CD4-positive, alpha-beta memory T cell (primary cell): Measurements from ENCODE around the gene CFAP107. TPM values are rescaled to one million over a fixed set of nuclear protein-coding genes. Genes with fewer than 3 reads are reported as not detected.
"Not testable (repeated sequence)": the region's sequence is repeated elsewhere in the genome, so short reads cannot be mapped to it uniquely, and the experiment has no call there.

Experiments used
- CTCF ChIA-PET: fragments of 350-600 bp; sonication (Branson Sonifier 250); formaldehyde crosslinking; loops from one replicate; lab custom pipeline; 2021; ENCODE audit warnings: inconsistent platforms; ENCODE audit not compliant: partially characterized antibody; lab: Charles Lee
- POLR2A ChIA-PET: fragments of 350-600 bp; sonication (Branson Sonifier 250); formaldehyde crosslinking; loops from one replicate; lab custom pipeline; 2021; ENCODE audit not compliant: partially characterized antibody; lab: Charles Lee
- DNase-seq, 5 donors: peaks; one replicate each; pipeline versions ENCODE4 v3.0.0 to v3.0.0-alpha.2; 2020 to 2022; ENCODE audit warnings: mixed read lengths in 1 of 5
- H3K27ac ChIP-seq: one replicate; pipeline ENCODE4 v1.7.0; 2013; ENCODE audit warnings: low read depth, low read length
- H3K27me3 ChIP-seq: 2 replicates; pipeline ENCODE4 v1.7.0; 2013; ENCODE audit warnings: mild to moderate bottlenecking, low read length, moderate library complexity; ENCODE audit not compliant: insufficient read depth
- H3K36me3 ChIP-seq: 2 replicates; pipeline ENCODE4 v1.7.0; 2013; ENCODE audit warnings: mild to moderate bottlenecking, low read length, moderate library complexity; ENCODE audit not compliant: insufficient read depth
- H3K4me1 ChIP-seq: 2 replicates; pipeline ENCODE4 v1.7.0; 2013; ENCODE audit warnings: mild to moderate bottlenecking, low read length, moderate library complexity; ENCODE audit not compliant: insufficient read depth
- H3K4me3 ChIP-seq, 2 donors: one replicate each; pipeline ENCODE4 v1.7.0; 2013; ENCODE audit warnings: low read length in 2 of 2, mild to moderate bottlenecking in 1 of 2
- H3K9me3 ChIP-seq, 2 donors: one replicate each; pipeline ENCODE4 v1.7.0; 2013; ENCODE audit warnings: low read length in 2 of 2, control low read depth in 1 of 2; ENCODE audit not compliant: control insufficient read depth in 1 of 2
- H3K27ac Mint-ChIP-seq, 7 donors: one replicate each; pipeline ENCODE4 v1.8.0; 2020 to 2021; ENCODE audit warnings: mixed read lengths in 7 of 7, mild to moderate bottlenecking in 6 of 7, inconsistent platforms in 3 of 7, moderate library complexity in 3 of 7
- H3K27me3 Mint-ChIP-seq, 2 donors: one replicate each; pipeline ENCODE4 v1.8.0; 2020 to 2021; ENCODE audit warnings: mixed read lengths in 2 of 2
- H3K36me3 Mint-ChIP-seq, 2 donors: one replicate each; pipeline ENCODE4 v1.8.0; 2020 to 2021; ENCODE audit warnings: mixed read lengths in 2 of 2, inconsistent platforms in 1 of 2, mild to moderate bottlenecking in 1 of 2
- H3K4me1 Mint-ChIP-seq, 4 donors: one replicate each; pipeline ENCODE4 v1.8.0; 2020 to 2021; ENCODE audit warnings: mixed read lengths in 4 of 4, mild to moderate bottlenecking in 1 of 4
- H3K4me3 Mint-ChIP-seq, 8 donors: one replicate each; pipeline ENCODE4 v1.8.0; 2020 to 2021; ENCODE audit warnings: mixed read lengths in 8 of 8, mild to moderate bottlenecking in 7 of 8, moderate library complexity in 6 of 8, inconsistent platforms in 3 of 8
- H3K9me3 Mint-ChIP-seq, 8 donors: one replicate each; pipeline ENCODE4 v1.8.0; 2020 to 2021; ENCODE audit warnings: mixed read lengths in 8 of 8, mild to moderate bottlenecking in 5 of 8, inconsistent platforms in 3 of 8, moderate library complexity in 1 of 8
- intact Hi-C: fragments of 100-400 bp; cut with micrococcal nuclease; formaldehyde crosslinking; loops from one replicate; pipeline ENCODE4 v1.15.1; 2023
- polyA plus RNA-seq, 2 donors: library from polyadenylated mRNA; unstranded; fragments of 300-500 nt; fragmentation: Illumina TruSeq; gene quantifications; one replicate each; pipeline ENCODE4 v1.2.3, GENCODE V29; 2021
- total RNA-seq, 2 experiments: library from RNA; stranded (reverse); gene quantifications; one replicate each; pipeline ENCODE4 v1.2.3, GENCODE V29; 2021

CFAP107 gene
- total and polyA plus RNA-seq, 4 experiments from 2014 or later, result not detected

GRCh38 chr1:12776801-12777557 lies 31.0 kb downstream of the CFAP107 start:
- no peaks in the 10 kb centered on the region for H3K27me3 ChIP-seq
- DNase-seq, result no peak
- ChIA-PET CTCF (no interaction called here), POLR2A (no interaction called here)
- intact Hi-C loops, result no loop called here
- Mint-ChIP-seq H3K4me1 (no peaks in the 10 kb centered on the region), H3K27ac (no peak overlapping the region), H3K27me3 (peaks cover 16 to 37% of the 10 kb centered on the region in 2 donors), H3K36me3 (no peaks in the 10 kb centered on the region), H3K9me3 (peaks cover 0 to 3% (median 0%) of the 10 kb centered on the region in 8 donors), H3K4me3 (no peak overlapping the region)
- H3K9me3 ChIP-seq, result no peaks in the 10 kb centered on the region
- H3K4me1 ChIP-seq, result no peaks in the 10 kb centered on the region
- H3K36me3 ChIP-seq, result no peaks in the 10 kb centered on the region
- no peak overlapping the region for H3K27ac ChIP-seq
- H3K4me3 ChIP-seq, result no peak overlapping the region

- H3K36me3 ChIP-seq, result no peaks in the 10 kb centered on the region
- no peaks in the 10 kb centered on the region for H3K27me3 ChIP-seq
- intact Hi-C loops, result no loop called here
- H3K36me3 Mint-ChIP-seq, result no peaks in the 10 kb centered on the region
- DNase-seq, result no peak
- H3K9me3 ChIP-seq, result no peaks in the 10 kb centered on the region
- no peaks in the 10 kb centered on the region for H3K4me1 Mint-ChIP-seq
- ChIA-PET POLR2A (no interaction called here), CTCF (no interaction called here)
- H3K4me3 Mint-ChIP-seq, result no peak overlapping the region
- H3K27me3 Mint-ChIP-seq, result peaks cover 13 to 34% of the 10 kb centered on the region in 2 donors
- no peak overlapping the region for H3K27ac ChIP-seq
- peaks cover 0 to 9% (median 1%) of the 10 kb centered on the region in 8 donors for H3K9me3 Mint-ChIP-seq
- H3K27ac Mint-ChIP-seq, result no peak overlapping the region
- H3K4me3 ChIP-seq, result no peak overlapping the region
- H3K4me1 ChIP-seq, result no peaks in the 10 kb centered on the region
These were observed 32.1 kb downstream of the CFAP107 start for GRCh38 chr1:12778061-12778460.

DNA sequence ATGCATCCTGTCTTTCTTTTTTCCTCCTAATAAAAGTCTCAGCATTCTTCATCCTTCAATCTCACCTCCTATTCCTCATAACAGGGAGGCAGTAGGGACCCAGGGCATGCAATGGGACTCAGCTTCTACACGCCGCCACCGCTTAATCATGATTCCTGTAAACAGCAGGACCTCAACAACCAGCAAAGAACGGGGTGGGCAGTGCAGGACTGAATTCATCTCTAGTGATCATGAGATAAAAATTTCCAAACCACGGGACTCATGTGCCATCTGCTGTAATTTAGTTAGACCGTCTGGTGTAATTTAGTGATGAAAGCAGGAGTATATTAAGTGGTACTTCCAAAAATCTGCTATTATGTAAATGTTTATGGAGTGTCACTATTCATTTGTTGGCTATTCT lies 32.9 kb downstream of the CFAP107 start:
- CTCF ChIA-PET, result no interaction called here
- peaks cover 0 to 17% (median 7%) of the 10 kb centered on the region in 8 donors for H3K9me3 Mint-ChIP-seq
- Histone ChIP-seq H3K9me3 (no peaks in the 10 kb centered on the region), H3K36me3 (no peaks in the 10 kb centered on the region), H3K4me3 (no peak overlapping the region), H3K27ac (no peak overlapping the region), H3K4me1 (no peaks in the 10 kb centered on the region), H3K27me3 (no peaks in the 10 kb centered on the region)
- POLR2A ChIA-PET, result no interaction called here
- DNase-seq, result no peak
- H3K36me3 Mint-ChIP-seq, result no peaks in the 10 kb centered on the region
- no peaks in the 10 kb centered on the region for H3K4me1 Mint-ChIP-seq
- intact Hi-C loops, result no loop called here
- no peak overlapping the region for H3K27ac Mint-ChIP-seq
- peaks cover 12 to 31% of the 10 kb centered on the region in 2 donors for H3K27me3 Mint-ChIP-seq
- no peak overlapping the region for H3K4me3 Mint-ChIP-seq

- H3K36me3 ChIP-seq, H3K4me3 ChIP-seq, H3K4me1 ChIP-seq, intact Hi-C loops, H3K27ac Mint-ChIP-seq, DNase-seq, H3K9me3 ChIP-seq, H3K36me3 Mint-ChIP-seq, CTCF ChIA-PET, H3K27me3 ChIP-seq, H3K27ac ChIP-seq, H3K4me3 Mint-ChIP-seq, H3K4me1 Mint-ChIP-seq, POLR2A ChIA-PET: not testable (repeated sequence)
- peaks cover 2 to 39% (median 27%) of the 10 kb centered on the region in 8 donors for H3K9me3 Mint-ChIP-seq
- peaks cover 13 to 18% of the 10 kb centered on the region in 2 donors for H3K27me3 Mint-ChIP-seq
These were observed 35.5 kb downstream of the CFAP107 start for GRCh38 chr1:12781488-12781887.

- DNase-seq, POLR2A ChIA-PET, H3K27me3 ChIP-seq, H3K27ac ChIP-seq, H3K4me3 Mint-ChIP-seq, H3K4me1 ChIP-seq, H3K4me1 Mint-ChIP-seq, CTCF ChIA-PET, H3K36me3 Mint-ChIP-seq, H3K4me3 ChIP-seq, H3K9me3 ChIP-seq, H3K27ac Mint-ChIP-seq, H3K36me3 ChIP-seq, intact Hi-C loops, H3K27me3 Mint-ChIP-seq: not testable (repeated sequence)
- peaks cover 2 to 46% (median 34%) of the 10 kb centered on the region in 8 donors for H3K9me3 Mint-ChIP-seq
These were observed 37.8 kb downstream of the CFAP107 start for GRCh38 chr1:12783783-12784182.

- H3K27me3 ChIP-seq, H3K27me3 Mint-ChIP-seq, H3K36me3 Mint-ChIP-seq, H3K27ac Mint-ChIP-seq, CTCF ChIA-PET, H3K36me3 ChIP-seq, H3K4me1 Mint-ChIP-seq, H3K4me1 ChIP-seq, POLR2A ChIA-PET, intact Hi-C loops, H3K27ac ChIP-seq, H3K4me3 Mint-ChIP-seq, H3K4me3 ChIP-seq, DNase-seq, H3K9me3 ChIP-seq: not testable (repeated sequence)
- peaks cover 2 to 46% (median 34%) of the 10 kb centered on the region in 8 donors for H3K9me3 Mint-ChIP-seq
These were observed 38.7 kb downstream of the CFAP107 start for GRCh38 chr1:12784729-12785128.

- H3K4me1 Mint-ChIP-seq, H3K27me3 ChIP-seq, H3K27ac Mint-ChIP-seq, H3K9me3 ChIP-seq, H3K36me3 Mint-ChIP-seq, intact Hi-C loops, POLR2A ChIA-PET, H3K27ac ChIP-seq, H3K4me3 Mint-ChIP-seq, H3K4me1 ChIP-seq, CTCF ChIA-PET, H3K27me3 Mint-ChIP-seq, H3K4me3 ChIP-seq, H3K36me3 ChIP-seq, DNase-seq: not testable (repeated sequence)
- H3K9me3 Mint-ChIP-seq, result peaks cover 0 to 12% (median 6%) of the 10 kb centered on the region in 8 donors
These were observed 45.1 kb downstream of the CFAP107 start, which contains the start of gene PRAMEF1 for GRCh38 chr1:12791097-12791496. TSS of gene PRAMEF1 (plus strand) at chr1:12791397. CDS start at chr1:12793228, 1,831 bp downstream.
